Mucosa of stomach (tissue), 1 donor: Measurements from ENCODE around the gene CALHM1.

ENCODE experiments used
- H3K27me3 ChIP-seq: one replicate; pipeline ENCODE4 v1.7.0; 2013; ENCODE audit warnings: mild to moderate bottlenecking, low read length; ENCODE audit not compliant: control insufficient read depth, insufficient read depth
- H3K36me3 ChIP-seq: one replicate; pipeline ENCODE4 v1.7.0; 2013; ENCODE audit warnings: low read length; ENCODE audit not compliant: control insufficient read depth, insufficient read depth
- H3K4me1 ChIP-seq: one replicate; pipeline ENCODE4 v1.7.0; 2013; ENCODE audit warnings: mild to moderate bottlenecking, low read length; ENCODE audit not compliant: control insufficient read depth, insufficient read depth
- H3K4me3 ChIP-seq: one replicate; pipeline ENCODE4 v1.7.0; 2013; ENCODE audit warnings: low read length
- H3K9ac ChIP-seq: one replicate; pipeline ENCODE4 v1.7.0; 2013; ENCODE audit warnings: mild to moderate bottlenecking, low read length, moderate library complexity
- H3K9me3 ChIP-seq: one replicate; pipeline ENCODE4 v1.7.0; 2013; ENCODE audit warnings: mild to moderate bottlenecking, low read length, moderate library complexity; ENCODE audit not compliant: control insufficient read depth
- donor health status: Pancreatic carcinoma.

CALHM1 gene

DNA sequence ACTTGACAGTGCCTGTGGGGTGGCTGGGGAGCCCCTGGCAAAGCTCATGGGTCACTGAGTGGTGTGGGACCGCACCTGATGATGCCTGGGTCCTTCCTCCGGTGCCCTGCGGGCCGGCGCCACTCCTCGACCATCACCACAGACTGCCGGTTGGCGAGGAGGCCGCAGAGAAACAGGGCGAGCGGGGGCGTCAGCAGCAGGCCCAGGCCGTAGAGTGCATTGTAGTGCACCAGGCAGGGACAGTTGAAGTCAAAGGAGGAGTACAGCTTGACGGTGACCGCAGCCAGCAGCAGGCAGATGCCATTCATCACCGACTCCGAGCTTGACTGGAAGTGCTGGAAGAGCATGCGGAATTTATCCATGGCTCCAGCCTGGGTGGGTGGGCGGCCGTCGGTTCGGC, 20.0 kb upstream of the CALHM1 start:
- Histone ChIP-seq H3K4me1 (peaks cover 9% of the 10 kb centered on the region), H3K9ac (no peak overlapping the region), H3K4me3 (no peak overlapping the region), H3K27me3 (no peaks in the 10 kb centered on the region), H3K36me3 (no peaks in the 10 kb centered on the region), H3K9me3 (no peaks in the 10 kb centered on the region)

DNA sequence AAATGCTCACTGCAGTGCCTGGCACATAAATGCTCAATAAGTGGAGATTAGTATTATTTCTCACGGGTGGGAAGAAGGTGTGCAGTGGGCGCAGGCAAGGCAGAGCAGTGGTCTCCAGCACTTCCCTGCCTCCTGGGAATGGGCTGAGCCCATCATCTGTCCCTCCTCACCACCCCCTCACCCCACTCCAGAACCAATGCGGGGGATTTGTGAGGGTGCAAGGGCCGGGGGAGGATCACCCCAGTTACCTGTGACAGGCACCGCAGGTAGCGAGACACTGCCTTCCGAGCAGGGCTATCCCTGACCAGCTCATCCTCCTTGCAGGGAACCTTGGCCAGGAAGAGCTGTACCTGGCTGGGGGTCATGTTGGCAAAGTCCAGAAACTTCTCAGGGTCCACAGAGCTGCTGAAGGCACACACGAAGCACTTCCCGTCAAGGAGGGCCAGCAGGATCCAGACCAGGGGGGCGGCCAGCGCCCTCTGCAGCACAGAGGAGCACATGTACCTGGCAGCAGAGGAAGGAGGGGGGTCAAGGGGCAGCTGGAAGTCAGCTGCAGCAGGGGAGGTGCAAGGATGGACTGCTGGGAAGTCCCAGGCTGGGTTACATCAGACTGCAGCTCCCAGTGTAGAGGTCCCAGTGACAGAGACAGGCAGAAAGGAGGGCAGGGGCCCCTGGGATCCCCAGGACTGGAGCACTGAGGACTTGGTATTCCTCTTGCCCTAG, 17.5 kb upstream of the CALHM1 start:
- no peak overlapping the region for H3K9ac ChIP-seq
- no peaks in the 10 kb centered on the region for H3K27me3 ChIP-seq
- no peaks in the 10 kb centered on the region for H3K36me3 ChIP-seq
- no peaks in the 10 kb centered on the region for H3K9me3 ChIP-seq
- H3K4me1 ChIP-seq, result peaks cover 14% of the 10 kb centered on the region
- no peak overlapping the region for H3K4me3 ChIP-seq

DNA sequence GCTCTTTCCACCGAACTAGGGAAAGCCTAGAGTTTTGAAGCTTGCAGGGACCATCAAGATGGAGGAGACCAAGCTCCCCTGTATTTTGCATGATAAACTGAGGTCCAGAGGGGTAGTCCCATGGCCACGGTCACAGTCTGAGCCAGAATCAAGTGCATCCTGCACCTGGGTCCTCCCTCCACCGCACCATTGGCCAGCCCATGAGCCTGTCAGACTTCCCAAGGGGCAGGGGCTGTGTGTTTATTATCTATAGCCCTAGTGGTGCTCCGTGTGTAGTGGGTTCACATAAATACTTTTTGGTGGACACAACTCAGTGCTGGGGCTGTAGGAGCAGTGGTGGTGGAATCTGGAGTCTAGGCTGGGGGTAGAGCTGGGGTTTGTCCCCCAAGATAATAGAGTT, 16.7 kb upstream of the CALHM1 start:
- Histone ChIP-seq H3K9ac (no peak overlapping the region), H3K9me3 (no peaks in the 10 kb centered on the region), H3K27me3 (no peaks in the 10 kb centered on the region), H3K4me1 (peaks cover 19% of the 10 kb centered on the region), H3K36me3 (no peaks in the 10 kb centered on the region), H3K4me3 (no peak overlapping the region)

DNA sequence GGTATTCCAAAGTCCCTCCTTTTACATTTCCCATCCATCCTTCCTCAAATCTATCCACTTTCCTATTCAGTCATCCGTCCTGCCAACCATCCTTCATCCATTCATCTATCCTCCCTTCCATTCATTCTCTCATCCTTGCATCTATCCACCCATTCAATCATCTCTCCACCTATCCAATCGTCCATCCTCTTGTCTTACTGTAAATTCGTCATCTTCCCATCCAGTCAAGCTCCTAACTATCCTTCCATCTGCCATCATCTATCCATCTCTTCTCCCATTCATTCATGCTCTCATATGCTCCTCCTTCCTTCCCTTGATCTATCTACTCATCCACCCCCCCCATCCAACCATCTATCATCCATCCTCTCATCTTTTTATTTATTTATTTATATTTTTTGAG, 15.4 kb upstream of the CALHM1 start:
- Histone ChIP-seq H3K4me3 (no peak overlapping the region), H3K36me3 (no peaks in the 10 kb centered on the region), H3K9ac (no peak overlapping the region), H3K27me3 (no peaks in the 10 kb centered on the region), H3K9me3 (no peaks in the 10 kb centered on the region), H3K4me1 (peaks cover 14% of the 10 kb centered on the region)

DNA sequence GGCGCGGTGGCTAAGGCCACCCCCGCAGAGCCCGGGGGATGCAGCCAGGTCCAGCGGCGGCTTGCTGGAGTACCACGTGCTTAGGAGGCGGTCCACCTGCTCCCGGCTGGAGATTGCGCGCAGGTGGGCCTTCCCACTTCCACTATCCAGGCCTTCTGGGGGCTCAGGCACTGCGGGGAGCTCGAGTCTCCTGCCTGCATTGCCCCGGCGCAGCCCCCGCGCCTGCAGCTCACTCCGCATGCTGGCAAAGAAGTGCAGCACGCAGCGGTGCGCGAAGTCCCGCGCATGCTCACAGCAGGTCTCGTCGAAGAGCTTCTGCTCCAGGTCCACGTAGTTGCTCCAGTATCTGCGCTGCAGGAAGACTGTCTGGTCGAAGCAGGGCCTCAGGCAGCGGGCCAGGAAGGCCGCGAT, 14.6 kb upstream of the CALHM1 start:
- no peak overlapping the region for H3K4me3 ChIP-seq
- no peaks in the 10 kb centered on the region for H3K36me3 ChIP-seq
- no peaks in the 10 kb centered on the region for H3K9me3 ChIP-seq
- peaks cover 10% of the 10 kb centered on the region for H3K4me1 ChIP-seq
- H3K9ac ChIP-seq, result no peak overlapping the region
- no peaks in the 10 kb centered on the region for H3K27me3 ChIP-seq

DNA sequence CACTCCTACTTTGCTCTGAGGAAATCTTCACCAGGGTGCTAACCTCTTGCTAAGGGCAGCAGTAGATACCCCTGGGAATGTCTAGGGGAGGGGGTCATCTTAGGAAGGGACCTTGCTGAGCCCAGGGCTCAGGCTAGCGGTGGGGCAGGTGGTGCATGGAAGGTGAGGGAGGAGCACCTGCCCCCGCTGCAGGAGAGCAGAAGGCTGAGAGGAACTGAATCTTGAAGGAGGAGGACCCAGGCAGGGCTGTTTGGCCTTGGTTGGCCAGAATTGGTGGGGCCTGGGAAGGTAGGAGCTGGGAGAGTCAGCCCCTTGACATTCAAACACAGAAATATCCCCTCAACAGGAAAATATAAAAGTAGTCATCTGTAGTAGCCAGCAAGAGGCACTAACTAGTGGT, 13.3 kb upstream of the CALHM1 start:
- Histone ChIP-seq H3K9me3 (no peaks in the 10 kb centered on the region), H3K36me3 (no peaks in the 10 kb centered on the region), H3K27me3 (no peaks in the 10 kb centered on the region), H3K9ac (no peak overlapping the region), H3K4me1 (peaks cover 10% of the 10 kb centered on the region), H3K4me3 (no peak overlapping the region)

DNA sequence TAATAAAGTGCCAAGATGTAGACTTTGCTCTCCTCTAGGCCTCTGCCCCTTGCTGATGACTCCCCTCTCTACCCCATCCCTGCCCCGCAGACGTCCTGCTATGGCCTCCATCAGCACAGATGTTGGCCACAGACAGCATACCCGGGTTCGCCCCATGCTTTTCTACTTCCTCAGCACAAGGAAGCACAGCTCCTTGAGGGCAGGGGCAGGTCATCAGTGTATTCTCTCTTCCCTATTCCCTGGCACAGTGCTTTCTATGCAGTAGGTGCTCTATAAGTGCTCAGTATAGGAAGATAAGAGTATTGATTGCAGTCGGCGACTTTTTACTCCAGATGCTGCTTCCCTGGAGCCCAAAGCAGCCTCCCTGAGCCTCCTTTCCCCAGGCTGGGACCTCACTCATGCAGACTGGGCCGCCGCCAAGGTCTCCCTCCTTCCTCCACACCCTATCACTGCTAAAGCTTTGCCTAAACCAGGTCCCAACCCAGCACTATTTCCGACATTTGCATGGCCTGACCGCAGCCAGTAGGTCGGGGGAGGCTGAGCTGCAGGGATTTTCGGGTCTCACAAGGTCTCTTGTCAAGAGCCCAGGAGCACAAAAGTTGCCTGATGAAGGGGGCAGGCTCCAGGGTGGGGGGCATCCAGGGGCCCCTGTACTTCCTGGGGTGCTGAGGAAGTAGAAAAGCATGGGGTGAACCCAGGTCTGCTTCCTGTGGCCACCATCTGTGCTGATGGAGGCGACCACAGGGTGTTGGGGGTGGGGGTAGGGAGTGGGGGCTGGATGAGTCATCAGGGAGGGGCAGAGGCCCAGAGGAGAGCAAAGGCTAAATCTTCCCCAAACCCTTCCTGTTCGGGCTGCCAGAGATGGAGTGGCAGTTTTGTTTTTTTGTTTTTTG, 12.3 kb upstream of the CALHM1 start:
- H3K9ac ChIP-seq, result no peak overlapping the region
- H3K4me1 ChIP-seq, result peaks cover 10% of the 10 kb centered on the region
- H3K36me3 ChIP-seq, result no peaks in the 10 kb centered on the region
- no peaks in the 10 kb centered on the region for H3K27me3 ChIP-seq
- no peaks in the 10 kb centered on the region for H3K9me3 ChIP-seq
- H3K4me3 ChIP-seq, result no peak overlapping the region

DNA sequence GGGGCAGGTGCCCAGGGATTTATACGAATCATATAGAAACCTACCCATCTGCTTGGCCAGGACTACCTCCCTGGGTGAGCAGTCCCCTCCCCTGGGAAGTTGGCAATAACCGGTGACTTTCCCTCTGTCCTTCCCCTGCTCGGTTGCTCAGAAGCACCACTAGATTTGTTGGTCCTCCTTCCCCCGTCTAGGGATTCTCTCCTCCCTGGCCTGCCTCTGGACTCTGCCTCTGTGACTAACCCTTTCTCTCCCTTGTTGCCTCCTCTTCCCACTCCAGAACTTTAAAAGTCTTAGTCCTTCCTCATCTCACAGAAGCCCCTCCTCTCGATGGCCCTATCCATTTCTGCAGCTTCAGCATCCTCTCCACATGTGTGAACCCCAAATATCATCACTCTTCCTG, 10.5 kb upstream of the CALHM1 start:
- Histone ChIP-seq H3K4me1 (peaks cover 10% of the 10 kb centered on the region), H3K4me3 (no peak overlapping the region), H3K36me3 (no peaks in the 10 kb centered on the region), H3K27me3 (no peaks in the 10 kb centered on the region), H3K9ac (no peak overlapping the region), H3K9me3 (no peaks in the 10 kb centered on the region)

DNA sequence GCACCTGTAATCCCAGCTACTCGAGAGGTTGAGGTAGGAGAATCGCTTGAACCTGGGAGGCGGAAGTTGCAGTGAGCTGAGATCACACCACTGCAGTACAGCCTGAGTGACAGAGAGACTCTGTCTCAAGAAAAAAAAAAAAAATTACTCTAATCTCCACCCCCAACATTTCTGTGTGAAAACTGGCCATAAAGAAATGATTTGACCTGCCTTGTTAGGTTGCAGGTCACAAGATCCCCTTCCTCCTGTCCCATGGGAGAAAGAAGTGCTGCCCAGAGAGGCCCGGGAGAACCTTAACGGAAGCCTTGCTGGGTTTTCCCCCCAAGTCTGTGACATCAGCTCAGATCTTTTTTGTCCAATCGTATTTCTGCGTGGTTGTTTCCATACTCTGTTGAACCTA, 8.7 kb upstream of the CALHM1 start:
- Histone ChIP-seq H3K4me1 (peaks cover 10% of the 10 kb centered on the region), H3K27me3 (no peaks in the 10 kb centered on the region), H3K36me3 (no peaks in the 10 kb centered on the region), H3K4me3 (no peak overlapping the region), H3K9me3 (no peaks in the 10 kb centered on the region), H3K9ac (no peak overlapping the region)

DNA sequence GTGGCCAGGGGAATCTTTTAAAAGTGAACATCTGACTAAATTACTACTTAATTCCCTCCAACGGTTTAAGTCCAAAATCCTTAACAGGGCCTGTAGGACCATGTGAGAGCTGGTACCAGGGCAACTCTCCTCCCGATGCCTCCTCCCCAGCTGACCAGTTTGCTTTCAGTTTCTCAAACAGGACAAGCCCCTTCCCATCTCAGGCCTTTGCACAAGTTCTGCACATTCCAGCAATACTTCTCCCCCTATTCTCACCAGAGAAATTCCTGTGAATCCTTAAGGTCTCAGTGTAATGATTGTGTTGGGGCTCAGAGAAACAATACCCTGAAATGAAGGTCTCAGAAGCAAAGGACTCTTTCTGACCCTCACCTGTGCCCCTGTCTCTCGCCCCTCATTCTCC, 8.0 kb upstream of the CALHM1 start:
- Histone ChIP-seq H3K4me1 (peaks cover 7% of the 10 kb centered on the region), H3K9ac (no peak overlapping the region), H3K36me3 (no peaks in the 10 kb centered on the region), H3K27me3 (no peaks in the 10 kb centered on the region), H3K4me3 (no peak overlapping the region), H3K9me3 (no peaks in the 10 kb centered on the region)

DNA sequence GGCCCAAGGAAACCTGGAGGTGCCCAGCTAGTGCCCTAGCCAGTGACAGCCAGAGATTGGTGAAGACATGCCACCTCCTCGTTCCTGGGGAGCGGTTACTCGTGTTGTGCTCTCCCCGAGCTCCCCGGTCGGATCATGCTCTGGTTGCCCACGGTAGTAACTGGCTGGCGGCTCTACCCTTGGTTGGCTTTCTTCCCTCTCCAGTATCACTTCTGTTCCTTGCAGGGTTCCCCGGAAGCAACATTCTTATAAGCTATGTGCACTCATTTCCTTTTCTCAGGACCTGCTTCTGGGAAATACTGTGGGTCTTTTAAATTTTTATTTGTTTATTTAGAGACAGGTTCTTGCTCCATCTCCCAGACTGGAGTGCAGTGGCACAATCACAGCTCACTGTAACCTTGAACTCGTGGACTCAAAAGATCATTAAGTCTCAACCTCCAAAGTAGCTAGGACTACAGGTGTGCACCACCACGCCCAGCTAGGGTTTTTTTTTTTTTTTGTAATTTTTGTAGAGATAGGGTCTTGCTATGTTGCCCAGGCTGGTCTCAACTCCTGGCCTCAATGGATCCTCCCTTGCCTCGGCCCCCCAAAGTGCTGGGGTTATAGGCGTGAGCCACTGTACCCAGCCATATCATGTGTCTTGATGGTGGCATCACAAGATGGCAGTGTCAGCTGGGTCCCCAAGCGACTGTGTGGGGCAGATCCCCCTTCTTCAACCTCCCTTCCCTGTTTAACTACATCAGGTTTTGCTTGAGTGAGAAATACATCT, 6.9 kb upstream of the CALHM1 start:
- no peak overlapping the region for H3K4me3 ChIP-seq
- no peaks in the 10 kb centered on the region for H3K9me3 ChIP-seq
- H3K36me3 ChIP-seq, result no peaks in the 10 kb centered on the region
- H3K9ac ChIP-seq, result no peak overlapping the region
- no peaks in the 10 kb centered on the region for H3K27me3 ChIP-seq
- H3K4me1 ChIP-seq, result no peaks in the 10 kb centered on the region

DNA sequence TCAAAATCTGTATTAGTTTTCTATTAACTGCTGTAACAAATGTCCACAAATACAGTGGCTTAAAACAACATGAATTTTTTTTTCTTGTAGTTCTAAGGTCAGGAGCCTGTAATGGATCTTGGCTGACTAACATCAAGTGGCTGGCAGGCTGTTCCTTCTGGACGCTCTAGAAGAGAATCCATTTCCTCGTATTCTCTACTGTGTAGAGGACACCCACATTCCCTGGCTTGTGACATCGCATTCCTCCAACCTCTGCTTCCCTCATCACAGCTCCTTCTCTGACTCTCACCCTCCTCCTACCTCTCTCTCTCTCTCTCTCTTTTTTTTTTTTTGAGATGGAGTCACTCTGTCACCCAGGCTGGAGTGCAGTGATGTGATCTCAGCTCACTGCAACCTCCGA, 4.8 kb upstream of the CALHM1 start:
- Histone ChIP-seq H3K27me3 (no peaks in the 10 kb centered on the region), H3K4me1 (no peaks in the 10 kb centered on the region), H3K9me3 (no peaks in the 10 kb centered on the region), H3K36me3 (no peaks in the 10 kb centered on the region), H3K9ac (no peak overlapping the region), H3K4me3 (no peak overlapping the region)
